K562 (cell line): Measurements from ENCODE around the gene ADRA2A.

ENCODE experiments used
- CEBPB ChIP-seq: fragments of 450-650 bp; IDR thresholded peaks from 2 replicates; pipeline ENCODE4 v1.6.1; 2016; ENCODE audit warnings: missing genetic modification characterization, missing compliant biosample characterization
- ELF4 ChIP-seq: fragments of 450-650 bp; formaldehyde crosslinking; IDR thresholded peaks from 2 replicates; pipeline ENCODE4 v1.4.0; 2022; ENCODE audit warnings: missing genetic modification characterization
- HDGF ChIP-seq: fragments of 450-650 bp; IDR thresholded peaks from 2 replicates; pipeline ENCODE4 v1.6.1; 2016
- KAT7 ChIP-seq: sonication (generic); formaldehyde crosslinking; IDR thresholded peaks from 2 replicates; pipeline ENCODE4 v1.8.0; 2022; ENCODE audit warnings: missing genetic modification reagents, mild to moderate bottlenecking, borderline replicate concordance
- TAF1 ChIP-seq: IDR thresholded peaks from 2 replicates; pipeline ENCODE4 v1.6.1; 2011; ENCODE audit warnings: mild to moderate bottlenecking, low read length, moderate library complexity; ENCODE audit not compliant: insufficient read depth, control insufficient read depth, severe bottlenecking; ENCODE audit errors: extremely low read depth
- ZFP30 ChIP-seq: fragments of 250-450 bp; sonication (Bioruptor Pico); IDR thresholded peaks from 2 replicates; pipeline ENCODE4 v1.8.0; 2022; ENCODE audit warnings: moderate library complexity, mild to moderate bottlenecking, inconsistent platforms, borderline replicate concordance
- TF ChIP-seq, protein P1 (sequence below), 3 experiments: IDR thresholded peaks in 2 of 3; conservative IDR thresholded peaks in 1 of 3; 2 replicates each; pipeline ENCODE4 v1.5.1; 2011 to 2012; ENCODE audit warnings: low read length in 3 of 3, mild to moderate bottlenecking in 3 of 3, control low read depth in 2 of 3, improper control_type of control experiment in 1 of 3, inconsistent platforms in 1 of 3, low read depth in 1 of 3, mixed read lengths in 1 of 3, moderate library complexity in 1 of 3; ENCODE audit not compliant: insufficient read depth in 2 of 3

DNA sequence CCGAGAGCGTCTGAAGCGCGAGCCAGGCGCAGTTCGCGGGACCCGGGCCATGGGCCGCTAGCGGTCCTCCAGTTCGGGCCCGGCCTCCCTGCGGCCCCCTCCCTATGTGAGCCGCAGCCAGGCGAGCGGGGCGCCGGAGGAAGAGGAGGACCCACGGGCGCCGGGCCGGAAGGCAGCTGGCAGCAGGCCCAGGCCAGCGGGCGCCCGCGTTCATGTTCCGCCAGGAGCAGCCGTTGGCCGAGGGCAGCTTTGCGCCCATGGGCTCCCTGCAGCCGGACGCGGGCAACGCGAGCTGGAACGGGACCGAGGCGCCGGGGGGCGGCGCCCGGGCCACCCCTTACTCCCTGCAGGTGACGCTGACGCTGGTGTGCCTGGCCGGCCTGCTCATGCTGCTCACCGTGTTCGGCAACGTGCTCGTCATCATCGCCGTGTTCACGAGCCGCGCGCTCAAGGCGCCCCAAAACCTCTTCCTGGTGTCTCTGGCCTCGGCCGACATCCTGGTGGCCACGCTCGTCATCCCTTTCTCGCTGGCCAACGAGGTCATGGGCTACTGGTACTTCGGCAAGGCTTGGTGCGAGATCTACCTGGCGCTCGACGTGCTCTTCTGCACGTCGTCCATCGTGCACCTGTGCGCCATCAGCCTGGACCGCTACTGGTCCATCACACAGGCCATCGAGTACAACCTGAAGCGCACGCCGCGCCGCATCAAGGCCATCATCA is 1.1 kb downstream of the ADRA2A start:
- TF ChIP-seq HDGF (no peak), ELF4 (no peak), KAT7 (CRISPR knock-in tag) (no peak), ZFP30 (no peak), CEBPB (tag) (no peak), TAF1 (no peak)
- TF ChIP-seq, protein P1, sequence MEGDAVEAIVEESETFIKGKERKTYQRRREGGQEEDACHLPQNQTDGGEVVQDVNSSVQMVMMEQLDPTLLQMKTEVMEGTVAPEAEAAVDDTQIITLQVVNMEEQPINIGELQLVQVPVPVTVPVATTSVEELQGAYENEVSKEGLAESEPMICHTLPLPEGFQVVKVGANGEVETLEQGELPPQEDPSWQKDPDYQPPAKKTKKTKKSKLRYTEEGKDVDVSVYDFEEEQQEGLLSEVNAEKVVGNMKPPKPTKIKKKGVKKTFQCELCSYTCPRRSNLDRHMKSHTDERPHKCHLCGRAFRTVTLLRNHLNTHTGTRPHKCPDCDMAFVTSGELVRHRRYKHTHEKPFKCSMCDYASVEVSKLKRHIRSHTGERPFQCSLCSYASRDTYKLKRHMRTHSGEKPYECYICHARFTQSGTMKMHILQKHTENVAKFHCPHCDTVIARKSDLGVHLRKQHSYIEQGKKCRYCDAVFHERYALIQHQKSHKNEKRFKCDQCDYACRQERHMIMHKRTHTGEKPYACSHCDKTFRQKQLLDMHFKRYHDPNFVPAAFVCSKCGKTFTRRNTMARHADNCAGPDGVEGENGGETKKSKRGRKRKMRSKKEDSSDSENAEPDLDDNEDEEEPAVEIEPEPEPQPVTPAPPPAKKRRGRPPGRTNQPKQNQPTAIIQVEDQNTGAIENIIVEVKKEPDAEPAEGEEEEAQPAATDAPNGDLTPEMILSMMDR (IDR thresholded peaks at IDR 0.05 in 2 of 3, conservative IDR thresholded peaks at IDR 0.05 in 1 of 3; ENCODE audit: insufficient read depth in 2 of 3, low read depth in 1 of 3, low read length in 3 of 3): no peak
